Kidney (tissue), 14 donors: ENCODE results near the gene ZNF219. TPM values are rescaled to one million over a fixed set of nuclear protein-coding genes. Genes with fewer than 3 reads are reported as not detected.

ENCODE experiments used
- DNase-seq, 5 donors: peaks; one replicate each; pipeline ENCODE4 v3.0.0-alpha.2; 2013 to 2020
- FAIRE-seq: peaks from 2 replicates; lab custom pipeline; 2012; peaks lifted over from hg19 to GRCh38; lab: Jason Lieb, UNC
- H3K27ac ChIP-seq, 2 donors: one replicate each; pipeline ENCODE4 v1.7.0; 2013; ENCODE audit warnings: low read depth in 2 of 2, low read length in 2 of 2, inconsistent platforms in 1 of 2
- H3K27me3 ChIP-seq: one replicate; pipeline ENCODE4 v1.7.1; 2013; ENCODE audit warnings: low read length, inconsistent platforms; ENCODE audit not compliant: control insufficient read depth, insufficient read depth
- H3K36me3 ChIP-seq, 3 donors: one replicate each; pipeline versions ENCODE4 v1.7.0 to v1.7.1; 2013; ENCODE audit warnings: low read length in 3 of 3, control low read depth in 1 of 3, inconsistent platforms in 1 of 3; ENCODE audit not compliant: insufficient read depth in 3 of 3, control insufficient read depth in 2 of 3
- H3K4me1 ChIP-seq, 3 donors: one replicate each; pipeline versions ENCODE4 v1.7.0 to v1.7.1; 2013; ENCODE audit warnings: low read length in 3 of 3, inconsistent platforms in 1 of 3, low read depth in 1 of 3; ENCODE audit not compliant: control insufficient read depth in 2 of 3, insufficient read depth in 2 of 3
- H3K4me3 ChIP-seq, 3 donors: one replicate each; pipeline versions ENCODE4 v1.7.0 to v1.8.1; 2013; ENCODE audit warnings: low read length in 3 of 3, control low read depth in 1 of 3, inconsistent platforms in 1 of 3
- H3K9ac ChIP-seq, 3 donors: one replicate each; pipeline versions ENCODE4 v1.7.0 to v1.7.1; 2013; ENCODE audit warnings: low read length in 3 of 3, control low read depth in 1 of 3, inconsistent platforms in 1 of 3
- H3K9me3 ChIP-seq, 3 donors: one replicate each; pipeline versions ENCODE4 v1.7.0 to v1.7.1; 2013; ENCODE audit warnings: low read length in 3 of 3, control low read depth in 1 of 3, inconsistent platforms in 1 of 3; ENCODE audit not compliant: control insufficient read depth in 2 of 3, insufficient read depth in 1 of 3
- CTCF ChIP-seq: IDR thresholded peaks from 3 replicates; pipeline ENCODE4 v1.5.1; 2012; ENCODE audit warnings: mild to moderate bottlenecking, moderate library complexity, borderline replicate concordance; ENCODE audit not compliant: insufficient read depth; ENCODE audit errors: extremely low read depth
- intact Hi-C: fragments of 100-400 bp; cut with DNase I; formaldehyde crosslinking; loops from one replicate; pipeline ENCODE4 v1.11.1; 2022
- polyA plus RNA-seq: library from polyadenylated mRNA; stranded (reverse); fragments of 350-450 nt; fragmentation: Illumina TruSeq; extraction: RNeasy Lipid Tissue Mini Kit (QIAGEN cat#74804); gene quantifications from one replicate; pipeline ENCODE4 v1.2.3, GENCODE V29; 2014; ENCODE audit warnings: low read depth, low replicate concordance; ENCODE audit not compliant: insufficient read depth
- total RNA-seq: library from RNA; stranded (reverse); fragmentation: NEBNext Ultra II Directional; extraction: Animal tissue kit (Norgen Biotek cat#: 25700); gene quantifications from one replicate; pipeline ENCODE4 v1.2.1, GENCODE V29; 2021
- donor health status: control.
- donor health status: control.
- donor health status: control.
- donor health status: control.
- donor health status: control.
- donor health status: DM: yes; HTN: yes; CAD: no.
- donor health status: Normal renal cell carcinoma (clear cell type).

The ZNF219 gene
- total and polyA plus RNA-seq, 2 donors from 2014 or later: 12.6 to 24.6 TPM

GRCh38 chr14:21084396-21084795 lies 14.1 kb downstream of the ZNF219 start:
- Histone ChIP-seq H3K27me3 (no peaks in the 10 kb centered on the region), H3K4me1 (no peaks in the 10 kb centered on the region), H3K4me3 (no peak overlapping the region), H3K36me3 (peaks cover 5 to 47% (median 15%) of the 10 kb centered on the region in 3 donors), H3K9ac (no peak overlapping the region), H3K9me3 (no peaks in the 10 kb centered on the region), H3K27ac (no peak overlapping the region)
- no peak for TF ChIP-seq CTCF
- FAIRE-seq (no peak), DNase-seq (no peak)
- intact Hi-C loops: loop anchor here (10.0 kb wide), 1 partner anchor 70 kb away; no protein-coding TSS in a partner anchor

DNA sequence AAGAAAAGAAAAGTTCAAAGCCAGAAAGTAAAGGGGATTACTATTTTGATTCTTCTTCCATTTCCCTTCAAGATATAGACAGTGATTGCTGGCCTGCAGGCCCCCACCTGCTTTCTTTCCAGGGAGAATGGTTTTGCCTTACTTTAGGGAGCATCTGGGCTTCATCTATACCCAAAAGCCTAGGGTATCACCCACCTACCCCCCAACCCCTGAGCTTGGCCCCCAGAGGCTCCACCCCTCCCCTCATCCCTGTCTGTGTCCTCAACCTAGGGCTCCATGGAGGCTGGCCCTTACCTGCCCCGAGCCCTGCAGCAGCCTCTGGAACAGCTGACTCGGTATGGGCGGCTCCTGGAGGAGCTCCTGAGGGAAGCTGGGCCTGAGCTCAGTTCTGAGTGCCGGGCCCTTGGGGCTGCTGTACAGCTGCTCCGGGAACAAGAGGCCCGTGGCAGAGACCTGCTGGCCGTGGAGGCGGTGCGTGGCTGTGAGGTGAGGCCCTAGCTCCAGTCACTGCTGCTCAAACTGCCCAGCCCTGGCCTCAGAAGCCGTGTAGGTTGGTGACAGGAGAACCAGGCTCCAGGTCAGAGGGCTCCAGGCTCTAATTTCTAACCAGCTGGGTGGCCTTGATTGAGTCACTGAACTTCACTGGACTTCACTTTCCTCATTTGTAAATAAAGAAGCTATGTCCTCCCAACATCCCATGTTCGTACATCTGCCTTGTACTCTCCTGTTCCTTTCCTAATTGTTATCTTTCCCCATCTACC lies 14.7 kb downstream of the ZNF219 start:
- Histone ChIP-seq H3K27ac (no peak overlapping the region), H3K4me1 (no peaks in the 10 kb centered on the region), H3K4me3 (no peak overlapping the region), H3K27me3 (no peaks in the 10 kb centered on the region), H3K9me3 (no peaks in the 10 kb centered on the region), H3K9ac (no peak overlapping the region), H3K36me3 (peaks cover 5 to 54% (median 21%) of the 10 kb centered on the region in 3 donors)
- DNase-seq: no peak
- intact Hi-C loops: loop anchor here (10.0 kb wide), 1 partner anchor 69 kb away; no protein-coding TSS in a partner anchor
- no peak for TF ChIP-seq CTCF
- FAIRE-seq: no peak

GRCh38 chr14:21081521-21082142 lies 16.8 kb downstream of the ZNF219 start:
- DNase-seq (no peak), FAIRE-seq (no peak)
- Histone ChIP-seq H3K27ac (no peak overlapping the region), H3K4me1 (no peaks in the 10 kb centered on the region), H3K9ac (no peak overlapping the region), H3K9me3 (no peaks in the 10 kb centered on the region), H3K27me3 (no peaks in the 10 kb centered on the region), H3K4me3 (no peak overlapping the region), H3K36me3 (peaks cover 16 to 63% (median 27%) of the 10 kb centered on the region in 3 donors)
- intact Hi-C loops: loop anchor here (10.0 kb wide), 1 partner anchor 67 kb away; no protein-coding TSS in a partner anchor
- no peak for TF ChIP-seq CTCF
